RCC 7860 (cell line): ENCODE measurements around the gene RHBDD1.
A peak's percentile ranks its signal among the peaks of the same experiment; 100 is the strongest.

Experiments
- DNase-seq: peaks from one replicate; pipeline ENCODE4 v3.0.0-alpha.2; 2015; ENCODE audit warnings: low spot score
- FAIRE-seq: peaks from 2 replicates; lab custom pipeline; 2012; peaks lifted over from hg19 to GRCh38; lab: Jason Lieb, UNC

Gene RHBDD1

DNA sequence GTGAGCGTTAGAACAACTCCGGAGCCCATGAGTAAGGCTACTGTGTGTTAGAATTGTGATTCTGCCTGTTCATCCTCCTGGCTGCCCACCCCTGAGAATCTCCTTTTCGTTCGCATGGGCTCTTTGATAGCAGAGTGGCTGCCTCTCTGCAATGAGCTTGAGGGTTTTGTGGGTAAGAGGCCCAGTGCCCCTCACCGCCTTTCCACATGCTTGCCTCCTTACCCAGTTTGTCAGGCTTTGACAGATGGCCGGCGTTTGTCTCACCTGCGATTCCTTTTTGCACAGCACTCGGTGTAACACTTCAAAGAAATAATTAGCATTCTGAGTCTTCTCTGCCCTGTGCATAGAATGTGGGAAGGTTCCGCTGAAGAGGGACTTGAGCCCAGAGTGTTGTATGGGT is 138.0 kb downstream of the RHBDD1 start:
- no peak for FAIRE-seq

DNA sequence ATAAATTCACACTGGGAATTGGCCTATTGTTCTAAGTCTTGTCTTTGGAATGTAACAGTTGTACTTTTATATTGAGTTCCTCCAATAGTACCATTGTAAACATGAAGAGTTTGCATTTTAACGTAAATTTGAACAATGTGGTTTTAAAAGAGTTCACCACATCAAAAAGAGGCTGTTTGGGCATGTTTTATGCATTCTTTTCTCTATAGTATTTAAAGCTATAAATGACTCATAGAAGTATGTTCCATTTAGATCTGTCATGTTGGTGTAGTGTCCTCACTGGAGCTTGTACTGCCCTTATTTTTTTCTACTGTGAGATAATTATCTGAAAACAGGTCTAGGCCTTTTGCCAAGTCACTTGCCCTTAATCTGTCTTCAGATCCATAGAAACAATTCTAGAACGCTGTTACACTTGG is 141.9 kb downstream of the RHBDD1 start:
- FAIRE-seq (no peak), DNase-seq (no peak)

More for the DNA sequence above, 138.0 kb downstream of the RHBDD1 start:
- DNase-seq: no peak

DNA sequence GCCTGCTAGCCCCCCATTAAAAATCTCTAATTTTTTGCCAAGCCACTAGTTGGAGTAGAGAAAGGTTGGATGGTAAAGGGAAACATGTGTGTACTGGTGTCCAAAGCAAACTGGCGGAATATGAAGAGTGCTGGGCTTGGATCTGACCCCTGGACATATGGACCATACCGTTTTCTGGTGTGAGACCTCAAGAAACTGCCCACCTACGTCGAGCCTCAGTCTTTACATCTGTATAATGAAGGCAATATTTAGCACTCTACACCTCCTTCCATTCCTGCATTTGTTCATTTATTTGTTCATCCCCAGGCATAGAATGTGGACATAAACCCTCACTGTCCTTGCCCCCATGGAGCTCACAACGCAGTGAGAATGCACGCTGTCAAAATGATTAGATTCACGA is 142.4 kb downstream of the RHBDD1 start:
- DNase-seq (no peak), FAIRE-seq (no peak)

DNA sequence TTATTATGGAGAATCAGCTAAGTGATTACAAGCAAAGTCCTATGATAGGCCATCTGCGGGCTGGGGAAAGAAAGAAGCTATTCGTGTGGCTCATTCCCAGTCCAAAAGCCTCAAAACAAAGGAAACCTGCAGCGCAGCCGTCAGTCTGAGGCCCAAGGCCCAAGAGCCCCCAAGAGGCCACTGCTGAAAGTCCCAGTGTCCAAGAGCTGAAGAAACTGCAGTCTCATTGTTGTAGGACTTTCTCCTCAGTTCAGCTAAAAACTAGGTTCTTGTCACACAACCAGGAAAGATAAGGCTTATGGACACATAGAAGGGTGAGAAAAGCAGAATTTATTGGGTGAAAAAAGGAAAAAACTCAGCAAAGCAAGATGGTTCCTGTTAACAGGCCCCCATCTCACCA is 143.2 kb downstream of the RHBDD1 start:
- no peak for FAIRE-seq
- no peak for DNase-seq

DNA sequence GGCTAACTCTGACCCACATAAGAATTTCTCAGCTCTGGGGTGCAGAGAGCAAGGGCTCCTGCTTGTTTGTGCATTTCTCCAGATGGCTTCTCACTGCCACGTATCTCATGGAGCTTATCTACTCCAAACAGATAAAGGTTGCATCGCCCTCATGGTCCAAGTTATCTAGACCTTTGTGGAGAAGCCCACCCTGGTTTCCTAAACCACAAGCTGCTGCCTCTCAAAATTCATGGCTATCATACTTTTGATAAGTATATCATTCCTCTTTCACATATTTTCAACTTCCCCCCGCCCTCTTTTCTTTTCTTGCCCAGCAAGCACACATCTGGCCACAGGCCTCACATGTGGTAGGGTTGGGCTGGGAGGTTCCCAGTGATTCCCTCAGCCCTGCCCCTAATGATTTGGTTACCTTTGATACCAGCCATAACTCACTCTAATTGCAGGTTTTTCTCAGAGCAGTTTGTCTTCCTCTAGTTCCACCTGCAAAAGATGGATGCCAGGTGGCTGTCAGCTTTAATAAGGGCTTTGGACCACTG is 146.0 kb downstream of the RHBDD1 start:
- DNase-seq (no peak), FAIRE-seq (no peak)

DNA sequence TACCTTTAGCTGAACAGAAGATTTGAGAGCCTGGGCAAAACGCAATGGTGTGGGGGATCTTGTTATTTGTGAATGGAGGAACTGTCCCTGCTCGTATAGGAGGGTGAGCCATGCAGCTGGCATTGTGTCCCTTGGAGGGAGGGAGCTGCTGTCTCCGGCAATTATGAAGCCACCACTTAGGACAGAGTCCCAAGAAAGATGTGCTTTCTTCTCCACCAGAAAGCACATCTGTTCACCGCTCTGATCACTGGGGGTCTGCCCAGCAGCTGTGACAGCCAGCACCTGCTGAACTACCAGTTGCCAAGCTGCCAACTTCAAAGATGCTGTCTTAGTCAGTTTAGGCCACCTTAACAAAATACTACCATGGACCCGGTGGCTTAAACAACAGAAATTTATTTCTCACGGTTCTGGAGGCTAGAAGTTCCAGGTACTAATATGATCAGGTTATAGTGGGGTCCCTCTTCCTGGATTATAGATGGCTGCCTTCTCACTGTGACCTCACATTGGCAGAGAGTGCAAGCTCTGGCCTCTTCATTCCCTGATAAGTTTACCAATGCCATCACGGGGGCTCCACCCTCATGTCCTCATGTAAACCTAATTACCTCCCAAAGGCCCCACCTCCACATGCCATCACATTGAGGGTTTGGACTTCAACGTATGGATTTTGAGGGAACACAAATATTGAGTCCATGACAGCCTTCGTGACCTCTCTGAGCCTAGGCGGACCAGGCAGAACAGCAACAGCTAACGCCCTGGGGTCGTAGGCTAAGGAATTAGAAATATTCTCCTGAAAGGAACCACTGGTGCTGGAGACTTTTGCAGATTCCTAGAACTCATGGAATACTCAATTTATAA is 148.3 kb downstream of the RHBDD1 start:
- no peak for FAIRE-seq
- DNase-seq: no peak

DNA sequence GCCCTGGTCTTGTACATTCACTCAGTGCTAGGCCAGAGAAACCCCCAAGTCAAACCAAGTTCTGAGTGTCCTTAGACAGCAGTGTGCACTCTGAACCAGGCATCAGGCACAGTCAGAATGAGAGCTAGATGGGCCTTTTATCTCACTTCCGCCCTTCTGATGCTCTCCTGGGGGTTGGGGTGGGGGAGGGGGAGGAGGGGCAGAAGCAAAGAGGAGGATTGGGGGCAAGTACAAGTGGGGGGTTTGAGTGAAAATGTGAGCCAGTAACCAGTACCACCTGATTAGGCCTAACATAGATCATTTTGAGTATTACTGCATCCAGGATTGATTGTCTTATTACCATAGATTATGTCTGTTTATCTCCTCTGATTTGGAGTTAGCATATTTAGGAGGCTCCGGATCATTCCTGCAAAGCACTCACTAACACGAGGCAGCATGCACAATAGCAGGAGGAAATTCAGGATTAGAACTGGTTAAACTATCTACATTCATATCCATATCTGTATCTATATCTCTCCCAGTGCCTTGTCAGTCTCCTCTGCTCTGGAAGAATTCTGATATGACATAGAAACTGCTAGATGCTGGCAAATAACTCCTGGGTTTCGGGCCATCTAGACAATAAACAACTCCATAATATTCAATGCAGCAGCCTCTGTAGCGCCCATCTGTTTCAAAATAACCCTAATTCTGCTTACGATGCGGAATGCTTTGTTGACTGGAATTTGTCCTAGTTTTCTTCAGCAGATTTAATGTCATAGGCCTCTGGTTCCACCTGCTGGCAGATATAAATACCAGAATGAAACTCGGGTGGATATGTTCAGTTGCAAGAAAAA is 149.1 kb downstream of the RHBDD1 start:
- DNase-seq: peak; percentile 36
- FAIRE-seq: no peak

DNA sequence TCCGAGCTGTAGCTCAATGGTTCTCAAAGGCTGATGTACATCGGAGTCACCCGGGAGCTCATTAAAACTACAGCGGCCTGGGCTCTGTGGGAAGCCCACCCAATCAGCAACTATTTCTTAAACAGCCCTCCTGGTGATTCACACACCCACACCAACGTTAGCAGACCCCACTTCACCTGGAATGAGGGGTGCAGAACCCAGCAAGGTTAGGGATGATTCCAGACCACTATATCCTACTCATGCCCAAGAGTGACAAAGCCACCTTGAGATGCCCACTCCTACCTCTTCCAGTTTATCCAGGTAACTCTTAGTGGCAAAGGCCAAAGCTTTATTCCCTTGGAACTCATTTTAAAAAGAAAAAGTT is 149.7 kb downstream of the RHBDD1 start:
- DNase-seq (no peak), FAIRE-seq (no peak)

DNA sequence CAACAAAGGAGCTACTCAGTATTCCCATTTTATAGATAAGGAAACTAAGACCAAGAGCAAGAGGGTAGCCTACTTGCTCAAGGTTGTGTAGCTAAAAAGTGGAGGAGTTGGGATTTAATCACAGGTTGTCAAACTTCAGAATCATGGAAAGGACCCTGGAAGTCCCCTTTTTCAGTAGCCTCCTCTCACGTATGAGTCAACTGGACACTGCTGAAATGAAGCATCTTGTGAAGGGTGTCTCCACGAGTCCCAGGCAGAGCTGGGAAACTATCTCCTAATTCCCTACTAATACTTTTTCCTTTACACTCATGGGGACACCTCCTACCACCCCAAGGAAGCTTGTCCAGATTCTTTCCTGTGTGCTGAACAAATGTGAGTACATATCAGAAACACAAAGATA is 155.8 kb downstream of the RHBDD1 start:
- DNase-seq: no peak
- no peak for FAIRE-seq

DNA sequence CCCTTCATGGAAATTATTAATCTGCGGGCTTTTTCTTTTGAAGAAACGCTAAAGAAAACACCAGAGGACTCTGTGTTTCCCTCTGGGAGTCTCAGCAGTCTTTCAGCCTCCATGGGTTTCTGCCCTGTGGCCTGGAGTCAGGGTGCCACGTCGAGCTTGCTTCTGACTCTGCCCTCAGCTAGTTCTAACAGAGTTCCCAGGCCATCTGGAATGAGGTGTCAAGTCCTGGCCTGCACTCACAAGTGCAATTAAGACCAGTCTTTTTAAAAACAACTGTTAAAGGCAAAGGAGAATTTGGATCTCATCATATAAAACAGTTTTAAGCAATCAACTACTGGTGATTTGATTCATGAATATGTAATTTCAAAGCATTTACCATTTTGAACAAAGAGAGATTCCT is 157.3 kb downstream of the RHBDD1 start:
- FAIRE-seq (no peak), DNase-seq (no peak)

DNA sequence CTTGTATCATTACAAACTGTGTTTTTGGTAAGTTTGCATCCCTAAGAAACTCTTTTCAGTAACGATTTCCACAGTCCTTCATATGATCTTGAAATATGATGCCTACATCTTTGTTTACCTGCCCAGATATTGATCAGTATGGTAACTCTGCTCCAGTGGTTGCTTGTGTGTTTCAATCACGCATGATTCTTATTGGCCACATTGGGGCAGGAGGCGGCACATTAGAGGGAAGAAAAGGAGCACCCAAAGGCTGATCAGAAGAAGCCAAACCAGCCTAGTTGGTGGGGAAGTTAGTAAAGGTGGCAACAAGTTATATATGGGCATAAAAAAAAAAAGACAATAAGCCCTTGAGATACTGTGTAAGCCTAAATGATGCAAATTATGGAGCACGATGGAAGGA is 158.9 kb downstream of the RHBDD1 start:
- FAIRE-seq (no peak), DNase-seq (no peak)

DNA sequence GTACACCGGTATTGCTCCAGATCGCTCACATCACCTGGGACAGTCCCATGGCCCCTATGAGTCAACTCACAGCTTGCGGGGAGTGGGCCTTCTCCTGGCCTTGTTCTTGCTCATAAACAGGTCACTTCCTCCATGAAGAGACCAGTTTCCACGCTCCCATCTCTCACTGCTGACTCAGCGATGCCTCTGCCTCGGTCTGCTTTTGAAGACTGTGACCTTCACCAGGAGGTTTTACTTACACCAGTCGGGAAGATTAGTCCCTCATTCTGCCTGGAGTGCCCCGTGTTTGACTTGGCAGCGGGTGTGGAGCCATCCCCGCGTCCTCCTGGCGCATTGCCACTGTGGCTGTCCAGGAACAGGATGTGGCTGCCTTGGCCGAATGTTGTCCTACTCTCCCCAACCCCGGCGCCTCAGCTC is 159.8 kb downstream of the RHBDD1 start:
- FAIRE-seq (peak; percentile 93), DNase-seq (peak; percentile 97)

DNA sequence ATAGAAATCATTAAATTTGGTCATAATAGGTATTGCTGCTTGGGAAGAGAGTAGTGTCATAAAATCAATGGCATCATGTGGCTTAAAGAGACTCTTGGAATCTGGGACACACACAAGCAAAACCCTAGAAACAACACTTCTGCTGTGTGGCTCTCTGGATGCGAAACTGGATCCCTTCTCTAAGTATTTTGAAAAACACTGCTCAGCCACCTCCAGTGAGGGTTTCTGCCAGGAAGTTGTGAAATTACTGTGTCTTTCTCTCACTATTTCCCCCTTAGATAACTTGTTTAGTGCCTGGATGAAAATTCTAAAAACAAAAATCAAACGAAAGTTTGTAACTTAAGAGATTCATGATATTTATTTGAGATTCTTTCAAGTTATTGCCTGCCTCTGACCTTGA is 163.8 kb downstream of the RHBDD1 start:
- FAIRE-seq: no peak

DNA sequence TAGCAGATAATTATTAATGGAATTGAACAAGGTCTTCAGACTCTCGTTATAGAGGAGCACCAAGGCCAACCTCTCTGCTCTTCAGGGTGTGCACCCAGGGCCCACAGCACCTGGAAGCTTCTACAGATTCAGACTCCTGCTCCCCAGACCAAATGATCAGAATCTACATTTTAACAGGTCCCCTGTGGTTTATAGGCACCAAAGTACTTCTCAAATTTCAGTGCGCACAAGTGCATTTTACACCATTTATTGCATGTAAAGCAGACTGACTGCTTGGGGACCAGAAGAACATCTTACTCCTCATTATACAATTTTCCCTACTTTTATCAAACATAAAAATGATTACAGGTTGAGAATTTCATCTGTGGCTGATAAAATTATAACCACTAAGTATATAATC is 164.3 kb downstream of the RHBDD1 start:
- no peak for DNase-seq
- FAIRE-seq: no peak

More for the DNA sequence above, 163.8 kb downstream of the RHBDD1 start:
- no peak for DNase-seq

DNA sequence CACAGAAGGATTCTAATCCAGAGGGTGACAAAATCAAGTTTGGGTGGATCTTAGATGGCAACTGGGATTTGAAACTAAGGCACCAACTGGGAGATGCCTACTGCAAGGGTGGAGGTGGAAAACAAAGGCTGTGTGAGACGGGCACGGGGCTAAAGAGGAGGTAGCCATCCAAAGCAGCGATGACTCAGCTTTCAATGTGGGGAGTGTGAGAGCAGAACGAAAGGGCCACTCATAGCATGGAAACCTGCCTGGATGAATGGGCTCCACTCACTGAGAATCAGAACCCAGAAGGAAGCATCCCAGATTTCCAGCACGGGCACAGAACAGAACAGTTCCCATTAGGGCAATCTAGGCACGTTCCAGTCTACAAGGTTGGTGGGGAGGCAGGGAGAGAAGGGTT is 168.6 kb downstream of the RHBDD1 start:
- FAIRE-seq: no peak
- DNase-seq: no peak

DNA sequence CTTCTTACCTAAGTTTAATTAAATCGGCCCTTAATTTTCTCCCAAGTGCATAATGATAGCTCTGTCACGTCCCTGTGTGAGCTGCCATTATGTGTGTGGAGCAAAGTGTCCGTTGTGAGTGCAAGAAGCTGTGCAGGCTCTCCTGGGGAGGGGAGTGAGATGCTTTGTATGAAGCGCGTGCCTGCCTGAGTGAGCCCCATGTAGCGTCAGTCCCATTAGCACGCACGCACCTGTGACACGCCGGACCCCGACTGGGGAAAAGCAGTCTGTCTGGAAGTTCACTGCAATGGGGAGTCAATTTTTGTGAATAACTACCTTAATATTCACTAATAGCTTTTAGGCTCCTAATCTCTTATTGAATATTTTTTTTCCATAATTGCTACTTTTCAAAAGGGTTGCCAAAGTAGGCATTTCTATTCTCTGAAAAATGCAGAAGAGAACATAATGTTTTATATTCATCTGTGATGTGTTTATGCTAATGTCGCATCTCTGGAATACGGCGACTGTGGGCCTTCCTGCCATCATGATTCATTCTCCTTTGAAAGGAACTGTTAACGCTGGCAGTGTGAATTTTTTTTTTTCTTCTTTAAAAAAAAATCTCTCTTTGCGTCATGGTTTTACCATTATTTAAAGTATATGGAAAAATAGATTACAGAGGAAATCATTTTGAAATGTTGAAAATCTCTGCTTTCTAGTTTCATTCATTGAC is 170.5 kb downstream of the RHBDD1 start:
- no peak for DNase-seq
- no peak for FAIRE-seq

DNA sequence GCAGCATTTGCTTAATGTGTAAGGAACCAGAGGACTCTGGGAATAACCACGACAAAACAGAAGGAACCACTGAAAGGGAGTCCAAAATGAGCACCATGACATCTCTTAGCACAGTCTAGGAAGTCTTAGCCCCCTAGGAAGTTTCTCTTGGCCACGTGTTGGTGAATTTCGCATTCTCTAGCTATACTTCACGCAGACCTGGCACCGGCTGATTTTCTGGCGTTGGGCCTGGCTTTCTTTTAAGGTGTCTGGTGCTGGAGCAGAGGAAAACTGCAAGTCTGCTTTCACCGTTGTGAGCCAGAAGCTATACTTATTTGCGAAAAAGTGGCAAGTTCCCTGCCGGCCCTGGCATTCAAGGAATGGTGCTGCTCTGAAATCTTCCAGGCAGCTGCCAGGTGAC is 171.3 kb downstream of the RHBDD1 start:
- FAIRE-seq: no peak
- DNase-seq: no peak

DNA sequence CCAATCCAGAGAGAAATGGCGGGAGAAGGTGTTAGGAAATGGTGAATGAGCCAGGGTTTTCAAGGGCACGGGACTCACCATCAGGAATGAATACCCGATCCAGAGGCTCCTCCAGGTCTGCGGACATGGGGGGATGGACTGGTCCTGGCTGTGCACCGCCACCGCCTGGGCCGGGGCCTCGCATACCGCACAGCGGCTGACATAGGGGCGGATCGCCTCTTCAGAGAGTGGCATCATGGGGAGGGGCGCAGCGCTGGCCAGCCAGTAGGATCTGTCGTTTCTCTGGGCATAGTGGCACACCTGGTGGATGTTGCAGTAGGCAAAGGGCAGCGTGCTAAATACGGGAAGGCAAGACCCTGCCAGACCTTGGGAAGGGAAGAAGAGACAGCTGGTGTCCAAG is 172.1 kb downstream of the RHBDD1 start:
- DNase-seq: no peak
- FAIRE-seq: no peak

DNA sequence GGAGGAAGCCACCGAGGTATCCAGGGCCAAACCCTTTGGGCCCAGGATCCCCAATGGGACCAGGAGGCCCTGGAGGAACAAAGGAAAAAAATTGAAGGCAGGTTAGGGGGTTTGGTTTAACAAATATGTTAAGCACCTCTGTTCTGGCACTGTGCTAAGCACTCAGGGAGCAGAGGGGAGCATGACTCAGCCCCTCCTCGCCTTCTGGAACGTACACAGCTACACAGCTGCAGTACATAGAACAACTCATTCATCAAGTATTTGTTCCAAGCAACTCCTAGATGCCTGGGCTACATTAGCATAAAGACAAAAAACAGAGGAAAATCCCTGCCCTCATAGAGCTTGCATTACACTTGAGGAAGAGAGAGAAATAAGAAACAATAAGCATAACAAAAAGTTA is 174.6 kb downstream of the RHBDD1 start:
- DNase-seq (no peak), FAIRE-seq (no peak)

DNA sequence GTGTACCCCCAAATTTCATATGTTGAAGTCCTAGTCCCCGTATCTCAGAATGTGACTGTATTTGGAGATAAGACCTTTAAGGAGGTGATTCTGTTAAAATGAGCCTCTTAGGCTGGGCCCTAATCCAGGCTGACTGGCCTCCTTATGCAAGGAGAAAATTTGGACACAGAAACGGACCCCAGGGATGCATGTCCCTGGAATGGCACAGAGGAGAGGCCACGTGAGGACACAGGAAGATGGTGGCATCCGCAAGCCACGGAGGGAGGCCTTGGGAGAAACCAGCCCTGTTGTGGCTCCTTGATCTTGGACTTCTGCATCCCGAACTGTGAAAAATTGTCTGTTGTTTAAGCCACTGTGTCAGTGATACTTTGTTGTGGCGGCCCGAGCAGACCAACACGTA is 177.5 kb downstream of the RHBDD1 start:
- DNase-seq: no peak
- FAIRE-seq: no peak

DNA sequence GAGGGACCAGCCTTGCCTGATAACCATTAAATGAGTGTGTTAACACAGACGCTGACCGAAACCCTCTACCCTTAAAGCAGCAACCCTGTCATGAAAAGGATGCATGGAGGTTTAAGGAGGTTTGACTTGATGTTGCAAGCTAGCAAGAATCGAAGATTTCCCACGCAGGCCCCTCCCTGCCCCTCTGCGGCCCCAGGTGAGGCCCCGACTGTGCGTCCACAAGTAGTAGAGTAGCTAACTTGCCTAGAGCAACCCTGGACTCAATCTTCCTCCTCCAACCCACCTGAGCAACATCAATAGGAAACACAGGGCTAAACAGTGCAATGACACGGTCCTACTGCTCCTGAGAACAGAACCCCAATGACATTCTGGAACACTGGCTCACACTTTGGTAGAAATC is 178.0 kb downstream of the RHBDD1 start:
- FAIRE-seq: no peak
- DNase-seq: no peak
